ENCODE measurements around the gene SAMD7.

SAMD7 gene

DNA sequence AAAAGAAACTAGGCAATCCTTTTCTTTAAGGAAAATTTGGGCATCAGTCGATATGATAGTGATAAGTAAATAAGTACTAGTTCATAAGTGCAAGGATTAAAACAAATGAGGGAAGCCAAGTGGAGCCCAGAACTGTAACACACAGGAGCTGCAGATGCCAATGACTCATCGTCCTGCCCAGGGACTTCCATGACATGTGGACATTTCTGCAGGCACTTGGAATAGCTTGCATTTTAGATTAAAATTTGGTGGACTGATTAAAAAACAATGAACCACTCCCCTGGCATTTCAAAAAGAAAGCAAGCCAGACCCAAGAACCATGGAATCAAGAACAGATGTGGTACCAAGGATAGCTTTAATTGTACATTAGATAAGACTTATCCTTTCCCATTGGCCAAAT lies 2.9 kb downstream of the SAMD7 start:
- no peak for DNase-seq

DNA sequence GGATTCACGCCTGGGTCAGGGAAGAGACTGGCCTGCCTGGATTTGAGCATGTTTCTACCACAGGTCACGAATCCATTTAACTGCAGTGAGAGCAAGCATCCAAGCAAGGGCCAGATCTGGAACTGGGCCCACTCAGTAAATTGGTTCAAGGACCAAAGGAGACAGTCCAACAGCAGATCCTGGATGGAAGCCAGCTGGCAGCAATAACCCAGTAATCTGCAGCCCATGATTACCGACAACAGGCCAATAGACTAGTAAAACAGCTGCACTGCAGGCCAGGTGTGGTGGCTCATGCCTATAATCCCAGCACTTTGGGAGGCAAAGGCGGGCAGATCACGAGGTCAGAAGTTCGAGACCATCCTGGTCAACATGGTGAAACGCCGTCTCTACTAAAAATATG lies 11.8 kb downstream of the SAMD7 start:
- no peak for DNase-seq

DNA sequence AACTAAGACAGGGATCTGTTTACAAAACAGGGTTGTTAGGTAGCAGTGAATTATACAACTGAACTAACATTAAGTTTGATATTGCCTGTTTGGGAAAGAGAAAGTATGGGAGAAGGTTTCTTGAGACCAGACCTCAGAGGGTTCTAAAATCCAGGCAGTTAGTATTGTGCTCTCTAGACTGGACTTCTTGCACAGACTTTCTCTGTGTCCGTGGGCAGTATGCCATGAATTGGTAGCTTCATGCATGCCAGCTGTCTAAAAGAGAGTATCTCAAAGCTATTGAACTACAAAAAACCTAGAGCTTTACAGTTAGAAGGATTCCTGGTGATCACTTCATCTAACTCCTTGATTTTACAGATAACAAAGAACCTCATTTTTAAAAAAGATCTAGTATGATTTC lies 12.5 kb downstream of the SAMD7 start:
- no peak for DNase-seq

DNA sequence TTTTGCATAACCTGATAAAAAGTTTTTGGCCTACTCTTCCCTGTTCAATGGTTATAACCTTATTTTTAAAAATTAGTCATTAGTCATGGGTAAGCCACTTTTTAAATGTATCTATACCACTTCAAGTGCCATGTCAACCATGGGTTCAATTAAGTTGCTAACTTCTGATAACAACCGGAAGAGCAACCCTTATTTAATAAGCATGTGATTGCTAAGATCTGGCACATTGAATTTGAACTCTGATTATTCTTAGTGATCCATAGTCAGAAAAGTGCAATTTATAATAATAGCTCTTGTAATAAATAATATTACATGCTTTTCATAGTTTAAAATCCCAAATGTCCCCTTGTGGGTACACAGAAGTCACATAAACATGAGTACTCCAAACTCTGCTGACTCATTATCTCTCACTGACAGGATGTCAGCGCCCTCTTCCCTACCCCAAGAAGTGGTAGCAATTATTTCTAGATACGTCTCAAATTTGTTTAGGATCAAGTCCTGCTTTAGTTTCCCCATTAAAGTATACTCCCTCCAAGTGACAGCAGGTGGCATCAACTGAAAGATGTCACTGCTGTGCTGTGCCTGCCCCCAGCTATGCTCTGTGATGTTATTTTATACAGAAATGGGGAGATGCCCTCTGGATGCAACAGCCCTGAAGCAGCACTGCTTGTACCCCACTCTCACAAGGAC lies 18.6 kb downstream of the SAMD7 start:
- DNase-seq: peak; percentile 83 to 91

DNA sequence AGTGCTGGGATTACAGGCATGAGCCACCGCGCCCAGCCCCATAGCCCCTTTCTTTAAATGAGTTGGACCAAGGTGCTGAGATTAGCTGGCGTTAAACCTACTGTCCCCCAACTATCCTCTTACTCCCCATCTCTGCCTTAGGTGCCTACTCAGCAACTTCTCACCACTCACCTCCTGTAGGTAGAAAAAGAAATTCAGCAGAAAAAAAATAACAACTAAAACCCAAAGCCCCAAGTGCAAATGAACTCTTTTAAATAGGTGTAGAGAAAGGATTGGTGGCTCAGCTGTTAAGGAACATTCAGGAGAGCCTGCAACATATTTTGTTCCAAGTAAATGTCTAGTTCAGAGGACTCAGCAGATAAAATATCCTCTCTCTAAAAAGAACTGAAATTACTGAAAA lies 19.5 kb downstream of the SAMD7 start:
- DNase-seq: no peak

DNA sequence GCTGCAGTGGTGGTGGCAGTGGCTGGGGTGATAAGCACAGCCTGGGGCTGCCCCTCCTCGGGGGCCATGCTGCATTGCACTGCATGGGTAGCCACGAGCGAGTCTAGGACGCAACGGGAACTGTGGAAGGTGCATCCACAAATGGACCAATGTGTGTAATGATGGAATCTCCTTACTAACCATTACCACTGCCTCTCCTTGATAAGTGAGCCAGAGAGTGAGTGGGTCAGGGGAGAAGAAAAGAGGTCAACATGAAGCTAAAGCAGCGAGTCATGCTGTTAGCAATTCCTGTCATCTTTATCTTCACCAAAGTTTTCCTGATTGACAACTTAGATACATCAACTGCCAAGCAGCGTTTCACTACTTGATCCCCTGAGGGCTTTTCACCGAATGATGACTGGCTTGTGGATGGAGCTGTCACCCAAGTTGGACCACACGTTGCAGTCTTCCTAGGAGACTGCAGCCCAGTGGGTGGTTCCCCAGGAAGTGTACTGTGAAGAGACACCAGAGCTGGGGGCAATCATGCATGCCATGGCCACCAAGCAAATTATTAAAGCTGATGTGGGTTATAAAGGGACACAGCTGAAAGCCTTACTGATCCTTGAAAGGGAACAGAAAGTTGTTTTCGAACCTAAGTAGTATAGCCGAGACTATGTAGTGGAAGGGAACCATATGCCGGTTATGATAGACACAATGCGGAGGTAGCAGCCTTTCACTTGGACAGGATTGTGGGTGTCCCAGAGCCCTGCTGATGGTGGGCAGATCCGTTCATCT lies 20.6 kb downstream of the SAMD7 start:
- no peak for DNase-seq

DNA sequence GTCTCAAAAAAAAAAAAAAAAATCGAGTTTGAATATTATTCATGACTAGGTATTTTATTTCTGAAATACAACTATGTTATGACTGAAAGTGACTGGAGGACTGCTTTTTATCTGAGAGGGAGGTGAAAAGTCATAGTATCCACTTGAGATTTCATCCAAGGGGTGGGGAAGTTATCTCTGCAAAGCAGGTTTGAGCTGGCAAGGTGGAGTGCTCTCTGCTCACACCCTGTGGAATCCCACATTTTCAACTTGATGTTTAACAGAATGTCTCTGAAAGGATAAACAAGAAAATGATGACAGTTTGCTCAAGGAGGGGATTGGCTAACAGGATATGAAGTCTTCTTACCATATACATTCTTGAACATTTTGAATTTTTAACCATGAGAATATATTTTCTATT lies 27.9 kb downstream of the SAMD7 start:
- no peak for DNase-seq

DNA sequence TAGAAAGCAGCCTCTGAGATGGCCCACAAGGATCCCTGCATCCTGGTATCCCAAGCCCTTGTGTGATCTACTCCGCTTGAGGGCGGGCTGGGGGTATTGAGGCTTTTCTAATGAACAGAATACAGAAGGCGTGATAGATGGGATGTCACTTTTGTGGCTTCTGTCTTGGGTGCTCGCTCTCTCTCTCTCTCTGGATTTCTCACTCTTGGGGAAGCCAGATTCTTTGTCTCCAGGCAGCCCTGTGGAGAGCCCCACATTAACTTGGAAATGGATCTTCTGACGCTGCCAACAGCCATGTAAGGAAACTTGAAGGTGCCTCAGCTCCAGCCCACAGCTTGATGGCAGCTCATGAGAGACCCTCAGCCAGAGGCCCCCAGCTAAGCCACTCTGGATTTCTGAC lies 28.4 kb downstream of the SAMD7 start:
- DNase-seq: no peak

DNA sequence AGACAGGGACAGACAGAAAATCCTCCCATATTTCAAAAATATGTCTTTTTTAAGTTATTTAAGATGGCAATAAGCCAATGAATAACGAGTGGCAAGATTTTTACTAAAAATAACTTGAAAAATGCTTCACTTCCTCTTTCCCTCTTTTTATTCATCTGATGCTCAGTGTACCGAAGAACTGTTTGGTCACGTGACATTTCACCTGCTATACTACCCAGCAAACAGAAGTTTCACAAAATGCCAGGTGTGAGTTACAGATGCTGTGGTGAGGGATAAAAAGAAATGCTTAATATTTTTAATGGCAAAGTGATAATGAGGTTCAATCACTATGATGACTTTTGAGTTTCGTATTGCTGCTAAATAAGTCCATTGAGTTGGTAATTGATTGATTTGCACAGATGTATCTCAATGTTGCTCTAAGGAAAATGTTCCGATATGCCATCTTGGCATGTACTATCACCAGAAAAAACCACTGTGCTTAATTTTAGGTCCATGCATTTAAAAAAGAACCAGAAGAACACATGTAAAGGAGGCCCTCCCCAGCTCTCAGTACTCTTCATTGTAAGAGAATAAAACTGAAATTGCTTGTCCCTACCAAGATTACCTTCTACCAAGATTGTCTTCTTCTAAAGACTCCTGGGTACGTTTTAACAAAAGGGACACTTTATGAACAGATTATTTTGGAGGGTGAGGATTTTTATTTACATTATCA lies 29.3 kb downstream of the SAMD7 start:
- DNase-seq: peak; percentile 12 to 15

DNA sequence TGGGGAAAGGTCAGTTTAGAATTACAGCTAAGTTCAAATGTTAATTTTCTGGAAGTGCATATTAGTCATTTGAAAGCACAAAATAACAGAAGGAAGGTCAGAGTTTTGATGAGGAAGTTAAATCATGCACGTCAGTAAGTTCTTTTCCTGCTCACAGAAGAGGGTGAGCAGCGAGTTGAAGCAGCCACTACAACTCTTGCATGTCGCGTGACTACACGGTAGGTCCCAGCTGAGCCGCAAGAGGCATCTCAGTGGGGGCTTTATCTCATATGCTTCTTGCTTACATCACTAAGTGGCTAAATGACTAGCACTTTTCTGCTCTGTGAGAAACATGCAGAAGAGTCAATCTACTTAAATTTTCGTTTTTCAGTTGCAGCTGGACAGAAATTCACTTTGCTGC lies 33.9 kb downstream of the SAMD7 start:
- DNase-seq: peak; percentile 87 to 94

DNA sequence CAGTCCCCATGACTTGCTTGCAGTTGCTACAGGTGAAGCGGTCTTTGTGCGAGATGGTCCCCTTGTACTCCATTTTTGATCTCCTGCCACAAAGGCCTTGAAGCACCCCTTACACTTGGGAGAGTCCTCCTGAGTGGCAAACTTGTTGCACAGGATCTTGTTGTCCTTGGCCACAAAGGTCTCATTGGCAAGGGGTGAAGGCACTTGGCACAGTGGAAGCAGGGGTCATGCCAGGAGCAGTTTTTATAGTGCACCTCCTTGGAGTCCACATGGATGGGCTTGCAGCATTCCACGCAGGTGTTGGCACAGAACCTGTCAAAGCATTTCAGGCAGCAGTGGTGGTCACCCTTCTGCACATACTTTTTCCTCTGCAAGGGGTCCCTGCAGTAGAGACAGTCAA lies 35.0 kb downstream of the SAMD7 start:
- DNase-seq: no peak

DNA sequence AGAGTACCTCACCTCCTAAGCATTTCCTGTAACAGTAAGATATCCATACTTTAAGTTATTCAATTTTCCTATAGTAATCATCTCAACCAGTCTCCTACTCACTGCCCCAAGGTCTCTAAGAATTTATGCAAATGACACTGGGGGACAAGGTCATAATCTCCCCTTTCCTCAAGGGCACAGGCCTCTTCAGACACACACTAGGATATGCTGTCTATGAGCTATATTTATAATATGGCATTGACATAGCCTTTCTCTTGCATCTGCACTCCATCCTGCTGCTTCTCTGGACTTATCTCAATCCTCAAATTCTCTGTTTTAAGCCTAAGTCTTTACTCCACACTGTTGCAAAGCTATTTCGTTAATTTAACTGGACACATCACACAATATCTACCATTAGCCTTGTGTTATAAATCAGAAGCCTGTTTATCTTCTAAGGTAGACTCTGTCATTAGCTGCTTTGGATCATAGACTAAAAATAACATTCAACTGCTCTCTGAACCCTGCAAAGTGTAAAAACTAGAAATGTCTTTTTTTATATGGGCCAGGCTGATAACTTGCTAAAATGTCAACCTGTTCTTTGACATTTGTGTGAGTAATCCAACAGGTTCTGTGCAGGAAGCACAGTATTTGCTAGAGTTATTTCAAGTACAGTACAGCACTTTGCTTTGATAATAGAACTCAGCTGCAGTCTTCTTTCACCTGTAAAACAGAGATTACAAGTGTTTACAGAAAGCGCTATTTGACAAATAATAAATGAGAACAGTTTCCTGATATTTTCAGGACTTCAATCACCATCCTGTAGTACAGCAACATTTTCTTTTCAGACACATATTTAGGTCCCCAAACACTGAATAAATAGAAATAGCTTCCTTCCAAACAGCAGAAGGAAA lies 37.4 kb downstream of the SAMD7 start:
- no peak for DNase-seq

DNA sequence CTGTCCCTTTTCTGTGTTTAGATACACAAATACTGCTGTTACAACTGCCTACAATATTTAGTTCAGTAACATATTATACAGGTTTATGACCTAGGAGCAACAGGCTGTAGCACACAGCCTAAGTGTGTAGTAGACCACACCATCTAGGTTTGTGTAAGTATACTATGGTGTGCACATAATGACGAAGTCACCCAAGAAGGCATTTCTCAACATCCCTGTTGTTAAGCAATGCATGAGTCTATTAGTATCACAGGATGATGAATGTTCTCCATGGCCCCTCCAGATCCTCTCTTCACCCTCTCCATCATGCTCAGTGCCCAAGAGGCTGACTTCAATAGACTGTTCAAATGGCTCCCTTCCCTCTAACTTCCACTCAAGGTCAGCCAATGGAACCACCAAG lies 40.7 kb downstream of the SAMD7 start:
- DNase-seq: peak; percentile 89 to 96

DNA sequence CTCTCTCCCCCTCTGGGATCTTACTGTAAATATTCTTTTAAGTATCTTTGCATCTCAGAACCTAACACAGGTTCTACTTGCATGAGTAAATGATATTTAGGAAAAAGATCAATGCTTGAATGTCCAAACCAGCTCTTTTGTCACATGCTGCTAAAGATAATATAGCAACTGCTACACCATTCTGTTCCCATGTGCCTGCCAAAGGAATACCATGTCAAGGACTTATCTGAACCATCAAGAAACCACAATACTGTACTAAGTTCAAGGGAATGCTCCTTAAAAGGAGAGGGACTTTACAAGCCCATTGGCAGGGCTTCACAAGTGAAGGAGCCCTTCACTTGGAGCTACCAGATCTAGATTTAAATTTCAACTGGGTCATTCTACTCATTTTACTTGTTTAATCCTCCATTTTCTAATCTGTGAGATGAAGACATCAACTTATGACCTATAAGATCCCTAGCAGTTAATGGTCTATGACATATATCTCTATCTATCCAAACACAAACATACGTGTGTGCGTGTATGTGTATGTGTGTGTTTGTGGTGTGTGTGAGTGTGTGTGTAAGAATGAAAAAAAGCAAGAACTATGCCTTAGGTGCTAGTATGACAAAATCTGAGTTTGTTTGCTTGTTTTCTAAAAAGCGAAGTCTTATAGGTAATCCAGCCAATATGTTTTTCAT lies 42.2 kb downstream of the SAMD7 start:
- no peak for DNase-seq

DNA sequence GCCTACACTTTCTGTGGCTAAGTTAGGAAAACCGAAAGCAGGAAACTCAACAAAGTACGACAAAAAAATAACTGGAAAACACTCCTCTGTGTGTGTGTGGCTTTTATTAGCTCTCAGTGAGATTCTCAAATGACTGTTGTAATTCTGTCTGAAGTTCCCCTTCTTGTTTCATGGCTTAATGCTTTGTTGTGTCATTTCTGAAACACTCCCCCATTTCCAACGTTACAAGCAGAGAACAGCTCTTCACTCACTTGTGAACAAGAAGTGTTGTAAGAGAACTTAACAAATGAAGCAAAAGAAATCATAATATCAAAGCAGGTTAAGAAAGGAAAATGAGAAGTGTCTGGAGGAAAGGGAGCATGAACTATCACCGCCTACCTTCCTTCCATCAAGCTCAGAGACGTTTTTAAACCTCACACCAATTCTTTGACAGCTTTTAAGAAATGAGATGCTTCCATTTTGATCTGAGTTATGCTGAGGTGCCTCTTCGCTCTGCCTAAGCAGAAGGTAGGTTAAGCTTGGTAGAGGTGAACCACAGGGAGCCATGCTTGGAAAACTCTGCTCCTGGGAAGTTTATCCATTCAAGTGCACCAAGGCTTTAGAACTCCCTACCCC lies 42.9 kb downstream of the SAMD7 start:
- DNase-seq: peak; percentile 99

DNA sequence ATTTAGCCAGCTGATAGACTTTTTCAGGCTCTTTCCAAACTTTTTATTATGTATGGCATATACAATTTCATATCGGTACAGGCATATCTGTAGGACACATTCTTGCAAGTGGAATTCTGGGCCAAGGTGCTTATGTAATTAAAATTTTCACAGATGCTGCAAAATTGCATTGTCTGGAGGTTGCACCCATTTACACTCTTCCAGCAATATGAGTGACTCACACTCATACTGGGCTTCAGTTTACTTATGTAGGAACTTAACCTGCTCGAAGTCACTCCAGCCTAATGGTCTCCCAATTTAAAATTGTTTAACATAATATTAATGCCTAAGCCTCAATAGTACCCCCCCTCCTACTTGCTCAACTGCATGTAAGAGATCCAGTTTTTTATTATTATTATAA lies 44.0 kb downstream of the SAMD7 start:
- peak in 1 of 2 experiments; percentile 54 for DNase-seq

DNA sequence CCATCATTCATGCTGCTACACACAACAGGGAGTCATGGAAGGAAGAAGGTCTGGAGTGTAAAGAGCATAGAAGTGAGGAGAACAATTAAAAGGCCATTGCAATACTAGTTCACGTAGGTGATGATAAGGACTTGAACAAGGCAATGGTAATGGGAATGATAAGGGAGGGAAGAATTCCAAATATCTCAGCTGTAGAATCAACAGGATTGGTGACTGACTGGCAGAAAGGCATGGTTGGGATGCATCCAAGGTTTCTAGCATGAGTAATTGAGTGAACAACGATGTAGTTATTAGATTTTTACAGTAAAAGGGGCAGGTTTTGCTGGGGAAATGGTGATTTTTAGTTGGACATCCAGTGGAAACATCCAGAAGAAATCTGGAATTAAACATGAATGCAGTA lies 52.8 kb downstream of the SAMD7 start:
- no peak for DNase-seq

DNA sequence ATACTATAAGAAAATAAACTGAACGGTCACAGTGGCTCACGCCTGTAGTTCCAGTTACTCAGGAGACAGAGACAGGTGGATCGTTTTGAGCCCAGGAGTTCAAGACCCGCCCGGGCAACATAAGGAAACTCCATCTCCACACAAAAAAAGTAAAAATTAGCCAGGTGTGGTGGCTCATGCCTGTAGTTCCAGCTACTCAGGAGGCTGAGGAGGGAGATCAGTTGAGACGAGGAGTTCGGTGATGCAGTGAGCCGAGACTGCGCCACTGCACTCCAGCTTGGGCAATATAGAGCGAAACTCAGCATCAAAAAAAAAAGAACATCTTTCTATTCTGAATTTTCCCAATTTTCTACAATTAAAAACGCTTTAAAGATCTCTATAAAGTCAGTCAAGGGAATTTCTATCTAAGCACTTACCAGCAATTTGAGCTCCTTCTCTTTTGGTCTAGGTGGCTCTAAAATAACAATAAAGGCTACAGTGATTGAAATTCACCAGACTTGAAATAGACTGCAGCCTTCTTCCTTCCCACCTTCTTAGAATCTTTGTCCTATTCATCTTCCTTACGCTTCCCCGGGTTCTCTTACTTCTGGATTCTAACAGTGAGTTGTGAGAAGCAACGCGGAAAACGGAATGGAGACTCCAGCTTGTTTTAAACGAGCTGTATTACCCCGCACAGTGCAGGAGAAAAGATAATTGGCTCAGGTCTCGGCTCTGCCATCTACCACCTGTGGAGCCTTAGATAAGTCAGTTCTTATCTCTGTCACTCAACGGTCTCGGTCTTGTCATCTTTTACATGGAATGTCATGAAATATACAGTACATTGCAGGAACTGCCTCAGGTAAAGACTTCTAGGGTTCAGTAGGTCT lies 54.4 kb downstream of the SAMD7 start:
- peak in 1 of 2 experiments; percentile 56 for DNase-seq

DNA sequence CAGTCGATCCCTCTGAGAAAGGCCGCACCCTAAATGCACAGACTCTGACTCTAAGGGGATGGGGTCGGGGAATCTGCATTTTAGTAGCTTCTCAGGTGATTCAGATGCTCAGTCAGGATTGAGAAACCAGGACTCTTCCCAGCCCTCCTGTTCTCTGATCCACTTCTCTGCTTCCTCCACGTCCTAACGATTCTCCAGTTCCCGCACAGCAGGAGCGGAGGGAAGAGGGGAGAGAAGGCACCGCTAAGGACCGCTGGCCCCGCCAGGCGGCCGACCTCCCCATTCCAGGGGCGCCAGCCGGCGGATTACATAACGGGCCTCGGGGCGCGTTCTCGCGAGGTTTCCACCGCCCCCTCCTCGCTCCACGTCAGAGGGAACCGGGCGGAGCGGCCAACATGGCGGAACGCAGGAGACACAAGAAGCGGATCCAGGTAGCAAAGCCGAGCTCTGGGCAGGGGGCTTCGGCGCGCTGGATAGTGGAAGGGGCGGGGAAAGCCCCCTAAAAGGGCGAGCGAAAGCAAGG lies 55.1 kb downstream of the SAMD7 start, which contains the start of gene SEC62:
TSS of gene SEC62 (plus strand) at position 380 of the 523 bp plus-strand sequence. CDS start at position 396, 16 bp downstream.
- peak; percentile 89 to 91 for DNase-seq
